ENCODE measurements around the gene SLC6A16.
"Not testable (repeated sequence)": the region's sequence is repeated elsewhere in the genome, so short reads cannot be mapped to it uniquely, and the experiment has no call there.

SLC6A16 gene

GRCh38 chr19:49344505-49345423, 19.8 kb upstream of the SLC6A16 start:
- no peak for DNase-seq

- DNase-seq, result no peak
These were observed 18.1 kb upstream of the SLC6A16 start for GRCh38 chr19:49343123-49343522.

- DNase-seq, result no peak
These were observed 17.3 kb upstream of the SLC6A16 start for GRCh38 chr19:49342291-49342721.

- DNase-seq, result no peak
These were observed 16.1 kb upstream of the SLC6A16 start for GRCh38 chr19:49340865-49341718.

GRCh38 chr19:49340069-49340864, 15.3 kb upstream of the SLC6A16 start:
- DNase-seq, result no peak

- no peak for DNase-seq
These were observed 14.5 kb upstream of the SLC6A16 start for GRCh38 chr19:49339301-49340068.

- no peak for DNase-seq
These were observed 13.8 kb upstream of the SLC6A16 start for GRCh38 chr19:49338691-49339300.

- no peak for DNase-seq
These were observed 13.2 kb upstream of the SLC6A16 start for GRCh38 chr19:49338023-49338677.

- no peak for DNase-seq
These were observed 12.5 kb upstream of the SLC6A16 start for GRCh38 chr19:49337267-49338022.

GRCh38 chr19:49336482-49337266, 11.7 kb upstream of the SLC6A16 start:
- no peak for DNase-seq

GRCh38 chr19:49335784-49336481, 10.9 kb upstream of the SLC6A16 start:
- no peak for DNase-seq

- peak in 3 of 4 experiments; percentile 15 to 50 (median 23) for DNase-seq
These were observed 10.2 kb upstream of the SLC6A16 start, which contains the start of gene CD37 for GRCh38 chr19:49335071-49335783. TSS of gene CD37 (plus strand) at chr19:49335406. CDS start at chr19:49335541, 135 bp downstream.

- DNase-seq, result peak in 3 of 4 experiments; percentile 19 to 59 (median 42)
These were observed 8.9 kb upstream of the SLC6A16 start for GRCh38 chr19:49333811-49334288.

GRCh38 chr19:49333418-49333805, 8.4 kb upstream of the SLC6A16 start:
- no peak for DNase-seq

- DNase-seq, result not testable (repeated sequence)
These were observed 7.9 kb upstream of the SLC6A16 start for GRCh38 chr19:49332691-49333417.

- no peak for DNase-seq
These were observed 6.6 kb upstream of the SLC6A16 start for GRCh38 chr19:49331616-49332055.

- not testable (repeated sequence) for DNase-seq
These were observed 6.2 kb upstream of the SLC6A16 start for GRCh38 chr19:49331187-49331586.

Data from activated naive CD4-positive, alpha-beta T cell (primary cell).